ENCODE data around the gene UBR3. TPM values are rescaled to one million over a fixed set of nuclear protein-coding genes. Genes with fewer than 3 reads are reported as not detected.

UBR3 gene
- total and polyA plus RNA-seq, 2 experiments from 2014 or later, result 10.7 to 28.0 TPM

DNA sequence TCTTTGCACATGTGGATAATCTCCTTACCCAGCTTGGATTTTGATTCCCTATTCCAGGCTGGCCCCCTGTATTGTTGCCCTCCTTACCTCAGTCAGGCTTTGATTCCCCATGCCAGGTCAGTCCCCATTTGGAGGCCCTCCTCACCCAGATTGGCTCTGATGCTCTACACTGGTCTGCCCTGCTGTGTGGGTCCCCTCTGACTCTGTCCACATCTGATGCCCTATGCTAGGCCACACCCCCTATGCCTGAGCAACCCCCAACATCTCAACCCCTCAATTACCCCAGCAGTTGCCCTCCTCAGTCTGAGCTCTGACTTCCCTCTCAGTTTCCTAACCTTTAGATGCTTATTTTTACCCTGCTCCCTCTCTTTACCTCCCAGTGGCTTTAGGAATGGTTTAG lies 89.4 kb downstream of the UBR3 start:
- ATAC-seq (no peak), DNase-seq (ENCODE audit: low spot score) (no peak)
- no peaks in the 10 kb centered on the region for H3K36me3 Mint-ChIP-seq (ENCODE audit: low read depth)
- H2AFZ ChIP-seq, result no peak overlapping the region
- H3K4me3 ChIP-seq, result no peak overlapping the region
- H3K27me3 ChIP-seq (ENCODE audit: insufficient read depth), result no peaks in the 10 kb centered on the region
- no peaks in the 10 kb centered on the region for H3K36me3 ChIP-seq (ENCODE audit: insufficient read depth)
- no peaks in the 10 kb centered on the region for H4K20me1 ChIP-seq (replicated peaks; ENCODE audit: insufficient read depth)
- TF ChIP-seq ZNF114 (CRISPR knock-in tag; IDR thresholded peaks at IDR 0.05) (no peak), EZH2phosphoT487 (IDR thresholded peaks at IDR 0.05; ENCODE audit: unreplicated experiment) (no peak), EZH2 (IDR thresholded peaks at IDR 0.05; ENCODE audit: low read depth, unreplicated experiment) (no peak), JUNB (IDR thresholded peaks at IDR 0.05; ENCODE audit: unreplicated experiment) (no peak), ZNF331 (CRISPR knock-in tag; IDR thresholded peaks at IDR 0.05; ENCODE audit: low read depth) (no peak), NANOG (IDR thresholded peaks at IDR 0.05; ENCODE audit: borderline replicate concordance) (no peak), STAT1 (IDR thresholded peaks at IDR 0.05; ENCODE audit: unreplicated experiment) (no peak), POLR2AphosphoS5 (IDR thresholded peaks at IDR 0.05; ENCODE audit: low read depth) (no peak), CREB1 (CRISPR knock-in tag; IDR thresholded peaks at IDR 0.05; ENCODE audit: low read depth) (no peak)
- TF ChIP-seq, protein P1, sequence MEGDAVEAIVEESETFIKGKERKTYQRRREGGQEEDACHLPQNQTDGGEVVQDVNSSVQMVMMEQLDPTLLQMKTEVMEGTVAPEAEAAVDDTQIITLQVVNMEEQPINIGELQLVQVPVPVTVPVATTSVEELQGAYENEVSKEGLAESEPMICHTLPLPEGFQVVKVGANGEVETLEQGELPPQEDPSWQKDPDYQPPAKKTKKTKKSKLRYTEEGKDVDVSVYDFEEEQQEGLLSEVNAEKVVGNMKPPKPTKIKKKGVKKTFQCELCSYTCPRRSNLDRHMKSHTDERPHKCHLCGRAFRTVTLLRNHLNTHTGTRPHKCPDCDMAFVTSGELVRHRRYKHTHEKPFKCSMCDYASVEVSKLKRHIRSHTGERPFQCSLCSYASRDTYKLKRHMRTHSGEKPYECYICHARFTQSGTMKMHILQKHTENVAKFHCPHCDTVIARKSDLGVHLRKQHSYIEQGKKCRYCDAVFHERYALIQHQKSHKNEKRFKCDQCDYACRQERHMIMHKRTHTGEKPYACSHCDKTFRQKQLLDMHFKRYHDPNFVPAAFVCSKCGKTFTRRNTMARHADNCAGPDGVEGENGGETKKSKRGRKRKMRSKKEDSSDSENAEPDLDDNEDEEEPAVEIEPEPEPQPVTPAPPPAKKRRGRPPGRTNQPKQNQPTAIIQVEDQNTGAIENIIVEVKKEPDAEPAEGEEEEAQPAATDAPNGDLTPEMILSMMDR (conservative IDR thresholded peaks at IDR 0.05; ENCODE audit: low read depth in 2 of 2), result no peak
- TF ChIP-seq, protein P2, sequence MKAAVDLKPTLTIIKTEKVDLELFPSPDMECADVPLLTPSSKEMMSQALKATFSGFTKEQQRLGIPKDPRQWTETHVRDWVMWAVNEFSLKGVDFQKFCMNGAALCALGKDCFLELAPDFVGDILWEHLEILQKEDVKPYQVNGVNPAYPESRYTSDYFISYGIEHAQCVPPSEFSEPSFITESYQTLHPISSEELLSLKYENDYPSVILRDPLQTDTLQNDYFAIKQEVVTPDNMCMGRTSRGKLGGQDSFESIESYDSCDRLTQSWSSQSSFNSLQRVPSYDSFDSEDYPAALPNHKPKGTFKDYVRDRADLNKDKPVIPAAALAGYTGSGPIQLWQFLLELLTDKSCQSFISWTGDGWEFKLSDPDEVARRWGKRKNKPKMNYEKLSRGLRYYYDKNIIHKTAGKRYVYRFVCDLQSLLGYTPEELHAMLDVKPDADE (IDR thresholded peaks at IDR 0.05), result no peak
- TF ChIP-seq, protein P3, sequence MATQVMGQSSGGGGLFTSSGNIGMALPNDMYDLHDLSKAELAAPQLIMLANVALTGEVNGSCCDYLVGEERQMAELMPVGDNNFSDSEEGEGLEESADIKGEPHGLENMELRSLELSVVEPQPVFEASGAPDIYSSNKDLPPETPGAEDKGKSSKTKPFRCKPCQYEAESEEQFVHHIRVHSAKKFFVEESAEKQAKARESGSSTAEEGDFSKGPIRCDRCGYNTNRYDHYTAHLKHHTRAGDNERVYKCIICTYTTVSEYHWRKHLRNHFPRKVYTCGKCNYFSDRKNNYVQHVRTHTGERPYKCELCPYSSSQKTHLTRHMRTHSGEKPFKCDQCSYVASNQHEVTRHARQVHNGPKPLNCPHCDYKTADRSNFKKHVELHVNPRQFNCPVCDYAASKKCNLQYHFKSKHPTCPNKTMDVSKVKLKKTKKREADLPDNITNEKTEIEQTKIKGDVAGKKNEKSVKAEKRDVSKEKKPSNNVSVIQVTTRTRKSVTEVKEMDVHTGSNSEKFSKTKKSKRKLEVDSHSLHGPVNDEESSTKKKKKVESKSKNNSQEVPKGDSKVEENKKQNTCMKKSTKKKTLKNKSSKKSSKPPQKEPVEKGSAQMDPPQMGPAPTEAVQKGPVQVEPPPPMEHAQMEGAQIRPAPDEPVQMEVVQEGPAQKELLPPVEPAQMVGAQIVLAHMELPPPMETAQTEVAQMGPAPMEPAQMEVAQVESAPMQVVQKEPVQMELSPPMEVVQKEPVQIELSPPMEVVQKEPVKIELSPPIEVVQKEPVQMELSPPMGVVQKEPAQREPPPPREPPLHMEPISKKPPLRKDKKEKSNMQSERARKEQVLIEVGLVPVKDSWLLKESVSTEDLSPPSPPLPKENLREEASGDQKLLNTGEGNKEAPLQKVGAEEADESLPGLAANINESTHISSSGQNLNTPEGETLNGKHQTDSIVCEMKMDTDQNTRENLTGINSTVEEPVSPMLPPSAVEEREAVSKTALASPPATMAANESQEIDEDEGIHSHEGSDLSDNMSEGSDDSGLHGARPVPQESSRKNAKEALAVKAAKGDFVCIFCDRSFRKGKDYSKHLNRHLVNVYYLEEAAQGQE (IDR thresholded peaks at IDR 0.05; ENCODE audit: unreplicated experiment), result no peak
- TF ChIP-seq, protein P4, sequence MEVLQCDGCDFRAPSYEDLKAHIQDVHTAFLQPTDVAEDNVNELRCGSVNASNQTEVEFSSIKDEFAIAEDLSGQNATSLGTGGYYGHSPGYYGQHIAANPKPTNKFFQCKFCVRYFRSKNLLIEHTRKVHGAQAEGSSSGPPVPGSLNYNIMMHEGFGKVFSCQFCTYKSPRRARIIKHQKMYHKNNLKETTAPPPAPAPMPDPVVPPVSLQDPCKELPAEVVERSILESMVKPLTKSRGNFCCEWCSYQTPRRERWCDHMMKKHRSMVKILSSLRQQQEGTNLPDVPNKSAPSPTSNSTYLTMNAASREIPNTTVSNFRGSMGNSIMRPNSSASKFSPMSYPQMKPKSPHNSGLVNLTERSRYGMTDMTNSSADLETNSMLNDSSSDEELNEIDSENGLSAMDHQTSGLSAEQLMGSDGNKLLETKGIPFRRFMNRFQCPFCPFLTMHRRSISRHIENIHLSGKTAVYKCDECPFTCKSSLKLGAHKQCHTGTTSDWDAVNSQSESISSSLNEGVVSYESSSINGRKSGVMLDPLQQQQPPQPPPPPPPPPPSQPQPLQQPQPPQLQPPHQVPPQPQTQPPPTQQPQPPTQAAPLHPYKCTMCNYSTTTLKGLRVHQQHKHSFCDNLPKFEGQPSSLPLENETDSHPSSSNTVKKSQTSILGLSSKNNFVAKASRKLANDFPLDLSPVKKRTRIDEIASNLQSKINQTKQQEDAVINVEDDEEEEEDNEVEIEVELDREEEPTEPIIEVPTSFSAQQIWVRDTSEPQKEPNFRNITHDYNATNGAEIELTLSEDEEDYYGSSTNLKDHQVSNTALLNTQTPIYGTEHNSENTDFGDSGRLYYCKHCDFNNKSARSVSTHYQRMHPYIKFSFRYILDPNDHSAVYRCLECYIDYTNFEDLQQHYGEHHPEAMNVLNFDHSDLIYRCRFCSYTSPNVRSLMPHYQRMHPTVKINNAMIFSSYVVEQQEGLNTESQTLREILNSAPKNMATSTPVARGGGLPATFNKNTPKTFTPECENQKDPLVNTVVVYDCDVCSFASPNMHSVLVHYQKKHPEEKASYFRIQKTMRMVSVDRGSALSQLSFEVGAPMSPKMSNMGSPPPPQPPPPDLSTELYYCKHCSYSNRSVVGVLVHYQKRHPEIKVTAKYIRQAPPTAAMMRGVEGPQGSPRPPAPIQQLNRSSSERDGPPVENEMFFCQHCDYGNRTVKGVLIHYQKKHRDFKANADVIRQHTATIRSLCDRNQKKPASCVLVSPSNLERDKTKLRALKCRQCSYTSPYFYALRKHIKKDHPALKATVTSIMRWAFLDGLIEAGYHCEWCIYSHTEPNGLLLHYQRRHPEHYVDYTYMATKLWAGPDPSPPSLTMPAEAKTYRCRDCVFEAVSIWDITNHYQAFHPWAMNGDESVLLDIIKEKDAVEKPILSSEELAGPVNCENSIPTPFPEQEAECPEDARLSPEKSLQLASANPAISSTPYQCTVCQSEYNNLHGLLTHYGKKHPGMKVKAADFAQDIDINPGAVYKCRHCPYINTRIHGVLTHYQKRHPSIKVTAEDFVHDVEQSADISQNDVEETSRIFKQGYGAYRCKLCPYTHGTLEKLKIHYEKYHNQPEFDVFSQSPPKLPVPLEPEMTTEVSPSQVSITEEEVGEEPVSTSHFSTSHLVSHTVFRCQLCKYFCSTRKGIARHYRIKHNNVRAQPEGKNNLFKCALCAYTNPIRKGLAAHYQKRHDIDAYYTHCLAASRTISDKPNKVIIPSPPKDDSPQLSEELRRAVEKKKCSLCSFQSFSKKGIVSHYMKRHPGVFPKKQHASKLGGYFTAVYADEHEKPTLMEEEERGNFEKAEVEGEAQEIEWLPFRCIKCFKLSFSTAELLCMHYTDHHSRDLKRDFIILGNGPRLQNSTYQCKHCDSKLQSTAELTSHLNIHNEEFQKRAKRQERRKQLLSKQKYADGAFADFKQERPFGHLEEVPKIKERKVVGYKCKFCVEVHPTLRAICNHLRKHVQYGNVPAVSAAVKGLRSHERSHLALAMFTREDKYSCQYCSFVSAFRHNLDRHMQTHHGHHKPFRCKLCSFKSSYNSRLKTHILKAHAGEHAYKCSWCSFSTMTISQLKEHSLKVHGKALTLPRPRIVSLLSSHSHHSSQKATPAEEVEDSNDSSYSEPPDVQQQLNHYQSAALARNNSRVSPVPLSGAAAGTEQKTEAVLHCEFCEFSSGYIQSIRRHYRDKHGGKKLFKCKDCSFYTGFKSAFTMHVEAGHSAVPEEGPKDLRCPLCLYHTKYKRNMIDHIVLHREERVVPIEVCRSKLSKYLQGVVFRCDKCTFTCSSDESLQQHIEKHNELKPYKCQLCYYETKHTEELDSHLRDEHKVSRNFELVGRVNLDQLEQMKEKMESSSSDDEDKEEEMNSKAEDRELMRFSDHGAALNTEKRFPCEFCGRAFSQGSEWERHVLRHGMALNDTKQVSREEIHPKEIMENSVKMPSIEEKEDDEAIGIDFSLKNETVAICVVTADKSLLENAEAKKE (CRISPR knock-in tag; IDR thresholded peaks at IDR 0.05), result no peak
- no peaks in the 10 kb centered on the region for H3K4me1 Mint-ChIP-seq
- no peak overlapping the region for H3K4me3 Mint-ChIP-seq
- no peaks in the 10 kb centered on the region for H3K9me3 Mint-ChIP-seq
- H3K27me3 Mint-ChIP-seq (ENCODE audit: insufficient read depth, low read depth, poor library complexity), result peaks cover 1% of the 10 kb centered on the region
- H3K27ac ChIP-seq (ENCODE audit: low read depth), result no peak overlapping the region
- no peaks in the 10 kb centered on the region for H3F3A ChIP-seq (replicated peaks; ENCODE audit: low read depth)
- no peaks in the 10 kb centered on the region for H3K9me2 ChIP-seq (ENCODE audit: insufficient read depth)
- no peaks in the 10 kb centered on the region for H3K79me2 ChIP-seq (replicated peaks; ENCODE audit: insufficient read depth)
- no peak overlapping the region for H3K27ac Mint-ChIP-seq
- H3K4me1 ChIP-seq (ENCODE audit: insufficient read depth), result no peaks in the 10 kb centered on the region
- no peak overlapping the region for H3K4me2 ChIP-seq

Measured in GM23338 (cell line).